Muscle of back (tissue), 11 donors: ENCODE measurements around the gene SYT7. TPM values are rescaled to one million over a fixed set of nuclear protein-coding genes. Genes with fewer than 3 reads are reported as not detected.

ENCODE experiments used
- DNase-seq, 3 donors: peaks; one replicate each; pipeline versions ENCODE4 v3.0.0 to v3.0.0-alpha.2; 2013
- polyA plus RNA-seq, 10 donors: library from polyadenylated mRNA; unstranded; fragments of 120-200 nt; gene quantifications; one replicate each; pipeline ENCODE4 v1.2.1, GENCODE V29; 2013; ENCODE audit not compliant: insufficient read length in 10 of 10

Gene SYT7
- polyA plus RNA-seq, 10 donors = 2.0 to 4.1 (median 2.6) TPM

- no peak for DNase-seq
Measured at GRCh38 chr11:61518032-61518795, 62.7 kb downstream of the SYT7 start.

GRCh38 chr11:61516675-61517572, 64.0 kb downstream of the SYT7 start:
- peak in 1 of 3 donors; percentile 71 for DNase-seq

GRCh38 chr11:61516191-61516590, 64.7 kb downstream of the SYT7 start:
- DNase-seq = no peak

GRCh38 chr11:61515686-61516085, 65.2 kb downstream of the SYT7 start:
- no peak for DNase-seq

- no peak for DNase-seq
Measured at GRCh38 chr11:61514050-61514917, 66.6 kb downstream of the SYT7 start.

- DNase-seq = no peak
Measured at GRCh38 chr11:61513143-61513765, 67.6 kb downstream of the SYT7 start.

GRCh38 chr11:61512435-61512834, 68.4 kb downstream of the SYT7 start:
- no peak for DNase-seq

GRCh38 chr11:61511383-61511782, 69.5 kb downstream of the SYT7 start:
- DNase-seq = no peak

- DNase-seq = no peak
Measured at GRCh38 chr11:61510974-61511373, 69.9 kb downstream of the SYT7 start.

- no peak for DNase-seq
Measured at GRCh38 chr11:61510166-61510919, 70.5 kb downstream of the SYT7 start.

GRCh38 chr11:61509043-61510029, 71.5 kb downstream of the SYT7 start:
- DNase-seq = peak; percentile 68 to 94 (median 84)

- peak in 1 of 3 donors; percentile 39 for DNase-seq
Measured at GRCh38 chr11:61507962-61508861, 72.7 kb downstream of the SYT7 start, which contains the start of gene LRRC10B. Gene LRRC10B (plus strand): TSS chr11:61508749. CDS start chr11:61508999, 250 bp downstream.

GRCh38 chr11:61507012-61507768, 73.7 kb downstream of the SYT7 start:
- DNase-seq = no peak

- DNase-seq = no peak
Measured at GRCh38 chr11:61505640-61506155, 75.2 kb downstream of the SYT7 start.

- no peak for DNase-seq
Measured at GRCh38 chr11:61505106-61505505, 75.8 kb downstream of the SYT7 start.

GRCh38 chr11:61503135-61503770, 77.6 kb downstream of the SYT7 start:
- DNase-seq = no peak

GRCh38 chr11:61502522-61502921, 78.4 kb downstream of the SYT7 start:
- DNase-seq = no peak
